GM21367 (cell line): ENCODE data around the gene PEPD.

Experiments used
- ATAC-seq: cut with Tn5 transposase; IDR thresholded peaks from one replicate; pipeline ENCODE4 v1.9.1; 2021; ENCODE audit not compliant: unreplicated experiment

Gene PEPD

DNA sequence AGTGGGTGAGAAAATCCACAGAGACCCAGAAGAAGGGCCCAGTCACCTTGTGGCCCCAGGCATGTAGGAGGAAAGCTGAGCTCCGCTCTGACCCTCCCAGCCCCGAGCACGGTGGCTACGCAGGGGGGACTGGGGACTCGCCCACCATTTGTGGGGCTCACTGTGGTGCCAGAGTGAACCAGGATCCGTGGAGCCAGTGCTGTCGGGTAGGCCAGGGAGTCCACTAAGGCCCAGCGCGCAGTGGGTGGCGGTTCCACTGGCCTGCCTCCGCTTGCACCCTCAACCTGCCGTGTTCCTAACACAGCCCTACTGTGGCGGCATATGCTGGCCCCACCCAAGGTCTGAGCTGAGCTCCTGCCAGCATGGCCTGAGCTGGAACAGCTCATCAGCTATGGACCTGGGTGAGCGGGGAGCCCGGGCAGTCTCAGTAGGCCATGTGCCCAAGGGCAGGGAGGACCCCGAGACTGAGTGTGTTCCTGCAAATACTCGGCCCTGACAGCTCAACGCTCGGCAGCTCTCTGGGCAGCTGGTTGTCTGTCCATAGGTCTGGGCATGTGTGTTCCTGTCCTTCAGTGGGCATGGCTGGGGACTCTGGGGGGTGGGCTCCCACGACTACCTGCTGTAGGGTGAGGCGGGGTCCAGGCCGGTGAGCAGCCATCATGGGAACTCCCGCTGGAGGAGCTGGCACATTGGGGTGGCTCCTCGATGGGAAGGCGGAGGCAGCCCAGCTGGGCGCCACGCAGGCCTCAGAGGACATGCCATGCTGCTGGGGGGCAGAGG is 111.5 kb downstream of the PEPD start:
- ATAC-seq: no peak

DNA sequence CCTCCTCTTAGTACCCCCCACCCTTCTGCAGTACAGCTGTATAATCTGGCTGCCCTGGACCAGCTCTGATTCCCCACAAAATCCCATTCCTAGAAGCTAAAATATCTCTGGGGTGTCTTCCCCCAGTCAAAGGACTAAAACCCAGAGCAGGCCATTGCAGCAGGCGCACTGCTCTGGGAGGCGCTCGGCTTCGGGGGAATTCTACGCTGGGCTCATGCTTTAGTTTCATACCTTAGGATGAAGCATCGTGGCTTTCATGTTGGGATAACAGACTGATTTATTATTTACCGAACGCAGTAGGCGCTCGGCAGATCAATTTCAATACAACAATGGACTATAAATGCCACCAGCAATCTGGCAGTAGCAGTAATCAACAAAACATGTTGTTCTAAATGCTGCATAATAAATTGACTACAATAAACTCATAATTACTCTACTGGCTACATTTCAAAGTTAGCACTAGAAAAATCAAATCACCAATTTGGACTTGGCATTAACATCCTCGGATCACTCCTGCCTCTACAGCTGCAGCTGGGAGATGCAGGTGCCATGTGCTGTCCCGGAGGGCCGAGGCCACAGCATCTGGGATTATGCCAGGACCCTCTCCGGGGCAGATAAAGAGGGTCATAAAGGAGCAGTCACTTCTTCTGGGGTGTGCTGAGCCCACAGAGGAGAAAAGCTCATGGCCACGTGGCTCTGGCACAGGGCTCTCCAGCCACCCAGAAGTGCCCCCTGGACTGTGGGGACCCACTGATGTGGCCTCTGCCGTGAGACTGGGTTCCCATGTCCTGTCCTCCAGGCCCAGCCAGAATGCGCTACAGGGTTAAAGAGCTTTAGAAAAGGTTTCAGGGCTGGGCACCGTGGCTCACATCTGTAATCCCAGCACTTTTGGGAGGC is 112.8 kb downstream of the PEPD start:
- ATAC-seq: no peak

DNA sequence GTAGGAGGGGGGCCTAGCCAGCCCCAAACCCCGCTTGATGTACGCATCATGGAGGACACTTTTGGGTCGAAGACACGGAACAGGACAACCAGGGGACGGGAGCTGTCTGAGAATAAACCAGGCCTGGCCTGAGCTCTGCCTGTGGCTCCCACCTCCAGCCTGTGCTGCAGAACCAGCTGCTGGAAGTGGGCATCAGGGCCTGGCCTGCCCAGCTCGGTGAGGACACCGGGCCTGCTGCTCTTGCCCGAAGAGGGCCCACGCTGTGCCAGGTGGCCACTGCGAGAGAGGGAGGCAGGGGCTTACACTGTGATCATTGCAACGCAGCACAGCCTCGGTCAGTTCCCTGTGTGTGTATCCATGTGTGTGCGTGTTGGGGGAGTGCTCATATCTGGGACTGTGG is 113.5 kb downstream of the PEPD start:
- no peak for ATAC-seq

DNA sequence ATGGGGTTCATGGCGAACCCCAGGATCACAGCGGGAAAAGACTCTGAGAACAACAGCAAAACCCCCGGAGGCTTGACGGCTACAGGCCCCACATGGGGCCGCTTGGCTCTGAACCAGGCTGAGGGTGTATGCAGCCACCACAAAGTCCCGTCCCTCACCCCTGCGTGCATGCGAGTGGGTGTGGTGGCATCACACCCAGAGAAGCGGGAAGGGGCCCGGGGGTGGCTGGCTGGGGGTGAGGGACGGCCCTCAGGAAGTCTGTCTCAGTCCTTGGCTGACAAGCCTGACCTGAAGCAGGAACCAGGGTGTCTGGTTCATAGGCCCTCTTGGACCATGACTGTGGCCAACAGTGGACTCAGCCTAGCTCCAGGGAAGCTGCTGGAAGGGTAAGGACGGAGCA is 113.9 kb downstream of the PEPD start:
- ATAC-seq: no peak

DNA sequence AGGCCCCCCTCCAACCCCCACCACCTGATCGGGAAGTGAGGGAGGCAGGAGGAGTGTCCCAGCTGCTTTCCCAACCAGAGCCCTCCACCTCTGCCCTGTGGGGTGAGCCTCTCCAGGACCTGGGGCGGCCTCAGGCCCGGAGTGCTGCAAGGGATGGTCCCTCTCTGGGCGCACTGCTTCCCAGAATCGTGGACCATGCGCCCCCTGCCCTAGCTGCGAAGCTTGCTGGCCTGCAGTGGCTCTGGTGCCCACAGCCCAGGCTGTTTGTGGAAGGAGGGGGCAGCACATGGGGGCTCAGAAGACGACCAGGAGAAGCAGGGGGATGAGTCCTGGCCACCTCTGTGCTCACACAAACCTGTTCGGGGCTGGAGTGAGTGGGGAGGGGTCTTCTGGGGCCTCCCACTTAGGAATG is 114.4 kb downstream of the PEPD start:
- ATAC-seq: no peak

DNA sequence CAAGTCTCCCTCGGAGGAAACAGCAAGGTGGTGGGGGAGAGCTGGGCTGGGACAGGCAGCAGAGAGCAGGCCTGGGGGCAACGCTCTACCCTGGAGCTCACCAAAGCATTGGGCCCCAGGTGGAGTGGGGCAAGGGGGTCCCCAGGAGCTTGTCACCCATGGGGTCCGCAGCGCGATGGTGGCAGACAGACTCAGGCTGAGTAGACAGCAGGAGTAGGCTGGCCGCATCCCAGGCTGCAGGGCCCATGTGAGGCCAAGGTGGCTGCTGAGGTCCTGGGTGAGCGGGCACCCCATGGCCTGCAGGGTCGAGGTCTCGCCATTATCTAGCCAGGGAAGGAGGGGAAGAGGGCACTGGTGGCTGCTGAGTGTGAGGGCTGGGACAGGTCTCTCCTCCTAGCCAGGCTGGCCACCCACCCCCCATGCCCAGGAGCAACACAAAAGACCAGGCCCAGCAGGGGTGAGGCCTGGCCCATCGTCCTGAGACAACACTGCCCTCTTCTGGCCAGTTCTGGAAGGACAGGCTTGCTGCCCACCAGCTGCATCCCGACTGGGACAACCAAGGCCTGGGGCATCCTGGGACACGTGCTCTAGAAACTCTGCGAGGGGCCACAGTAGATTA is 115.0 kb downstream of the PEPD start:
- no peak for ATAC-seq

DNA sequence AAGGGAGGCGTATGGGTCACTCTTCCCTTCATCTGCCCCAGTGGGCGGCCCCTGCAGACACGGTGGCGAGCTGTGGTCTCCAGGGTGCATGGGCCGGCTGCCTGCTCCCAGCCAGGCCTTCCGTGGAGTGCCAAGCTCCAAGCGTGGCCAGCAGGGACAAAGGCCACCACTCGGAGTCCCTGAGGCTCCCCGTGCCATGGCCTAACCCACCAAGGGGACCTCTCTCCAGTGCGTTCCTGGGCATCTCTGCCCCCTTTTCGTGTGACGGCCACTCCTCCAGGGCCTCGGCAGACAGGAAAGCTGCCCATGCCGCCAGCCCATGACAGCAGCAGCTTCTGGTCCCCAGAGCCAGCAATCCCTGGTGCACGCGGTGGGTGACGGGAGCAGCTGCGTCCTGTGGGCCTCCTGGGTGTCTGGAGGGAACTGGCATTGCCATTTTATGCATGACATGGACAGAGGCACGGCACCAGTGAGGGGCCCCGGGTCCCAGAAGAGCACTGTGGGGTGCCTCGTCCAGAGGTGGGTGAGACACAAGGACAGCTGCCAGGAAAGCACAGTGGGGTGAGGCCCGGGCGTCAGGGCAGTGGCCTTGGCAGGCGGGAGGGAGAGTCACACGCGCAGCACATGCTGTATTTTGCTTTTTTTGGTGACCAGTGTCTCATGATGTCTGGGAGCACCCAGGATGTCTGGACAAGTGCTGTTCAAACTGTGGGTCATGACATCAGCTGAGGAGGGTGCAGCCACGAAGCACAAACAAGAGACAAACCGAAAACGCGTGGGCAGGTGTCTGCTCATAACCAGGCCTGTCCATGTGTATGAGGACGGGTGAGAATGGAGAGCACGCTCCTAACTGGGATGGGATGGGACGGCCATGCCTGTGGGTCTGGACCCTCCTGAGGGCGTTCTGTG is 115.8 kb downstream of the PEPD start:
- ATAC-seq: no peak

DNA sequence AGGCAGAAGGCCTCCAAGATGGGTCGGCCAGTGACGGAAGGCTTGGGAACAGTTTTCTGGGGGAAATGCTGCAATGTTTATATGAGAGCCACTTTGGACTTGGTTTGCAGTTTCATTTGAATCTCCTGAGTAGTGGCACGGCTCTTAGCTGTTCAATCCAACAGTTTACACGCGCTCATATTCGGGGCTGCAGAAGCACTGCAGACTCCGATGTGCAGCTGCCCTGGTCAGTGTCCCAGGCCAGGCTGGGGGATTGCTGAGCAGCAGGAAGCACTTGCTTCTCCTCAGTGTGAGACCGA is 116.4 kb downstream of the PEPD start:
- ATAC-seq: no peak

DNA sequence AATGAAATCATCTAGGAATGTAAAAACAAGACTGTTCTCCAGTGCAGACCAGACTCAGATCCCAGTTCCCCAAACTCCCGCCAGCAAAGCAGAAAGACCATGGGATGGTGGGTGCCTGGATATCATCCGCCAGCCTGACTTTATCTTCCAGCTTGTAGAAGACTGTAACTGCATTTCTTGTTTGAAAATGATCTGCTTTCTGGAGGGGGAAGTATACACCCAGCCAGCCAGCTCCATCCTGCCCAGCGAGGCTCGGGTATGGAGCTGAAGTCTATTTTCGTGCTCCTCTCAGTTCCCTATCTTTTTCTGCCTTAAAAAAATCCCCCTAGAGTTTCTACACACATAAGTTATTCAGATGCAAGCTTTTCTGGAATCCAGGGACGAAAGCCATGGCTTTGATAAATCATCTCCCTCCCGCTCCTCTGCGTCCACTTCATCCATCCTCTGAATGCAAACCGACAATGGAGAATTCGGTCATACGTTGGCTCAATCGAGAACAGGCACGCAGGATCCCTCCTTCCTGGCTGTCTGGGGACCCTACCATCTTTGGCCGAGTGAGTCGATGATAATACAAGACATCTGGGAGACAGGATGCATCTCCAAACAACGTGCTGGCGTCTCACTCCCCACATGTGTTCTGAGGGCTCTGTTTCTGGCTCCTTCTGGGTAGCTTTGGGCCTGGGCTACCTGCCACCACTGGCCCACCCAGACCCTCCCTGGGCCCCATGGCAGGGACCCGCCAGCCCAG is 116.9 kb downstream of the PEPD start:
- ATAC-seq: no peak

DNA sequence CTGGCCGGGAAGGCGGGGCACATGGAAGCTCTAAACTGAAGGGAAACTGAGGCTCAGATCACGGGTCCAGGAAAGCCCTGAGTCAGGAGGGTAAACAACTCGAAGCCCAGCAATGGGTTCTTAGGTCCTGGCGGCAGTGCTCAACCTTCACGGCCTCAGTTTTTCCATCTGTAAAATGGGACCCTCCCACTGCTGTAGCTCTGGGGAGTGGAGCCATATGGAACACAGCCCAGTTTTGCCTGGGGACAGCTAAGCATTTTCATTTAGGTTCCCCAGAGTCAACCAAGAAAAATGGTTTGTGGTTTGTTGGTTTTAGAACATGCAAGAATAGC is 117.7 kb downstream of the PEPD start:
- no peak for ATAC-seq

DNA sequence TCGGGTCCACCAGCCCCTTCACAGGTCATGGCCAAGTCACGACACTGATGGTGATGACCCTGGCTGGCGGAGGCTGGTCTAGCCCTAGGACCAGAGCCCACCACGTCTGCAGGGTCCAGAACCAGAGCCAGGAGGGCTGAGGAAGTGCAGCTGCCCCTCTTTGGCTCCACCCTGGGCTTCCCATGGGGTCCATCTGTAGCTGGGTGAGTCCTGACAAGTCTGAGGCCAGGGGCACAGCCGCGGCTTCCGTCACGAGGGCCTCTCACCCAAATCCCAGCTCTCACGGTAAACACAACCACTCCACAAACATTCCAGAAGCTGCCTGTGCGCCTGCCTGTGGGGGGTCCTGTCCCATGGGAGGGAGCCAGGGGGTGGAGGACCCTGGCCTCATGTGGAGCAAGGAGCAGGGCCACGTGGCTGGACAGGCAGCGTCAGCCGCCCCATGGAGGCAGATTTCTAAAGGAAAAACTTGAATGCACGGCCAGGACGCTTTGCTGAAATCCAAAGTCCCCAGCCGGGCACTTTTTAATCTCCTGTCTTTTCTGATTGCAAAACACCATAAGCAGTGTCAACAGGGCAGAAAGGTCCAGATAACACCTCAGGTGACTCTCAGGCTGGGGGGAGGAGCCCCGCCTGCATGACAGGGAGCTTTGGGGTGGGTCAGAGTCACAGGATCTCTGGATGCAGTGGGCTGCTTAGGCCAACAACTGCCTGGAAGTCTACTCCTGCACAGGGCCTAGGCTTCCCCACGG is 118.2 kb downstream of the PEPD start:
- no peak for ATAC-seq

DNA sequence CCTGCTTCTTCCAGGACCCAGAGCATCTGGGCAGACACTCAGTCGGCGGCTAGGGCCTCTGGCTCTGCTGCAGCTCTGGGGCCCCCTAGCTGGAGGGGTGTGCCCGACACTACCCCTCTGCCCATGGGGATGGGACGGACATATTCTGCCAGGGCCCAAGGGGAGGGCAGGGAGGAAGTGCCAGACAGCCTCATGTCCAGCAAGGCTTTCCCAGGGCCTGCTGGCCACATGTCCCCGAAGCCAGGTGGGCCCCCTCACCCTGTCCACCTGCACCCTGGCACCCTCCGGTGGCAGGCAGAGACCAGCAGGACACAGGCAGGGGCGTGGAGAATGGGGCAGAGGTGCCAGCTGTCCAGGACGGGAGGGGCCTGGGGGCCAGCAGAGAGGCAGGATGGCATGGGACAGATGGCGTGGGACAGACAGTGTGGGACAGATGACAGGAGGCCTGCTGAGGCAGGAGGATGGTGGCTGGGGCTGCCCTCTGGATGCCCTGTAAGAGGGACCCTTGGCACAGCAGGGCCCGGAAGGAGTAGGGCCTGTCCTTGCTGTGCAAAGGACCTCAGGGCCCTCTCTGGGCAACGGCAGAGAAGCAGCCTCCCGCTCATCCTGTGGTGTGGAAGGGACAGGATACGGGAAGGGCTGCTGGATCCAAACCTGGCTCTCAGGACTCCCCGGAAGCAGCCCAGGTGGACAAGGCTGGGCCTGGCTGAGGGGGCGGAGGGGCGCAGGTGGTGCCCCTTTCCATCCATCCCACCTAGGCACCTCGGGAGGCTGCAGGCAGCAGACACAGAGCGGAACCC is 119.0 kb downstream of the PEPD start:
- ATAC-seq: no peak

DNA sequence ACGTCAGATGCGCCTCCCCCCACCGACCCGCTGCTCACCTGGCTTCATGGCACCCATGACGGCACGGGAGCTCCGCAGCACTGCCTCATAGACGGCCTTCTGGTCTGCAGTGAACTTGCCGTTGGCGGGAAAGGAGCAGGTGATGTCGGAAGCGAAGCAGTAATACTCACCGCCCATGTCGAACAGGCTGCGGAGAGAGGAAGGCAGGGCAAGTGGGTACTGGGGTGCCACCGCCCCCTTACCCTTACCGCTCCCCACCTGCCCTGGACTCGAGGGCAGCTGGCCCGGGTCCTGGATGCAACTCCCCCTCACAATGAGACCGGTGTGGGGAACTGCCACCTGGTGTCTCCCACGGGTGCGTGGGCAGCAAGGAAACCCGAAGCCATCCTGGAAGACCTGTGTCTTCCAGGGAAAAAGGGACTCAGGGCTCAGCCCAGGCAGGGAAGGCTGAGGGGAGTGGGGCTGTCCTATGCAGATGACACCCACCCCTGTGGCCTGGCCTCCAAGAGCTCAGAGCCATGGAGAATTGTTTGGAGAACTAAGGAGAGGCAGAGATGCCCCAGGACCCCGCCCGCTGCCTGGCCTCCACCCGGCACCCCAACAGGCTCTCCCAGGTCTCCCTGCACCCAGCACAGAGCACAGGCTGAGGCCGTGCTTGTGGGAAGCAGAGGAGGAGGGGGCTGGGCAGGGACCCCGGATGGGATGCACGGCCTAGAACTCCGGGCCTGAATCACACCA is 119.7 kb downstream of the PEPD start:
- ATAC-seq: no peak

DNA sequence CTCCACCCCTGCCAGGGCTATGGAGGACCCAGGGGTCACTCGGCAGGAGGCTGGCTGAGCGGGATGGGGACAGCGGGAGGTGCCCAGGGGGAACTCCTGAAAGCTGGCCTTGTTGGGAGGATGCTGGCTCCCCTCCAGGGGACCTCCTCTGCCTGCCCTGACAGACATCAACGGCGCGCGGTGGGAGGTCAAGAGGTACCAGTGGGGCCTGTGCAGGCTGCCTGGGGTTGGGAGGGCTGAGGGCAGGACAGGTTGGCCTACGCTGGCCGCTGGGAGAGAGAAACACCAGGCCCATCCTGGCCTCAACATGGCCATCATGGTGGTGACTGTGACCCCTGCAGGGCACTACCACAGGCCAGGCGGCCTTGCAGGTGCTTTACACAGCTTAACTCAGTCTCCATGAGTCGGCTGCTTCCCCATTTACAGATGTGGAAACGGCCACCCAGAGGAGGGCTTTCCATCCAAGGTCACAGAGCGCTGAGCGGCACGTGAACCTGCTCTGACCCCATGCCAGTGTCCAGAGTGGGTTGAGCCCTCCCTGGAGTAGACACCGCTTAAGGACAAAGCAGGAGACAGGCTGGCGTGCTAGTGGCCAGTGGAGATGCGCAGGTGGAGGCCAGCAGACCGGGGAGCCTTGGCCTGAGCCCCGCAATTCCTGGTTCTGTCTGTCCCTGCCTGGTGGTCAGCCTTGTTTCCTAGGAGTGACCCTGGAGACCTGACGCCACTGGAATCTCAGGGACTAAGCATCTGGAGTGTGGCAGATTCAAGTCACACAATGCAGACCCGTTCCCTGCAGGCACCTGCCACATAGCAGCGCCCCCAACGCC is 120.5 kb downstream of the PEPD start:
- ATAC-seq: no peak

DNA sequence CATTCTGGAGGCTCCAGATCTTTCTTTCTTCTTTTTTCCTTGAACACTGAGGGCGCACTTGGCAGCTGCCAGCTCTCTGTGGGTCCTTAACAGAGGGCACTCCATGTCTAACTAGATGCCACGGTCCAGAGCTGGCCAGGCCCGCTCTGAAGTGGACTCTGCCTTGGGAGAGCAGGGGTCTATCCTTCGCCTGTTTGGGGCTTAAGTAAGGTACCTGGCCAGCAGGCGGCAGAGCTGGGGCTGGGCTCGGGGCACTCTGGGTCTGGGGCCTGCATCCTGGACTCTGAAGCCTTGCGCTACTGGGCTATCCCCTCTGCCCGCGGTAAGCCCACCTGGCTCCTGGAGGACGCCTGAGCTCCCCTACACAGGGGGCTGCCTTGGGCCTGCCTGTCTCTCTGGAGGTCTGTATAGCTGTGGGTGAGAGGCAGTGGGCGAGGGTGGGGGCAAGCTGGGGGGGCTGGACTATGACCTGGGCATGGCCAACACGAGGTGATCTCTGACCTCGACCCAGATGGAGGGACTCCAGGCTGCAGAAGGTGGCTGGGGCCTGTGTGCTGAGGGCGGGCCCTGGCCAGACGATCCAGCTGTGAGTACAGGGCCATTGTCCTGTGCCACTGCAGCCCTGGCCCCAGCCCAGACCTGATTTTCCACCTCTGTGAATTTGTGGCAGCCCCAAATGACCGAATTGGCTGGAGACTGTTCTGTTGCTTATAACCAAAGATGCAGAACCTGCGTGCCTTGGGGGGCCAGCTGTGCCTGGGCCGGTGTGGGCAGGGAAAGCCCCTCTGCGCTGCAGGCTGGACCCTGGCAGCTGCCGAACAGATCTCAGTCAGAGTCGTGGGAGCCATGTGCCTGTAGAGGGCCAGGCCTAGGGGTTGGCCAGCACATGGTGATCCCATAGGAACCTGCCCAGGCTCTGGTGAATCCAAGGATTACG is 121.6 kb downstream of the PEPD start:
- no peak for ATAC-seq

DNA sequence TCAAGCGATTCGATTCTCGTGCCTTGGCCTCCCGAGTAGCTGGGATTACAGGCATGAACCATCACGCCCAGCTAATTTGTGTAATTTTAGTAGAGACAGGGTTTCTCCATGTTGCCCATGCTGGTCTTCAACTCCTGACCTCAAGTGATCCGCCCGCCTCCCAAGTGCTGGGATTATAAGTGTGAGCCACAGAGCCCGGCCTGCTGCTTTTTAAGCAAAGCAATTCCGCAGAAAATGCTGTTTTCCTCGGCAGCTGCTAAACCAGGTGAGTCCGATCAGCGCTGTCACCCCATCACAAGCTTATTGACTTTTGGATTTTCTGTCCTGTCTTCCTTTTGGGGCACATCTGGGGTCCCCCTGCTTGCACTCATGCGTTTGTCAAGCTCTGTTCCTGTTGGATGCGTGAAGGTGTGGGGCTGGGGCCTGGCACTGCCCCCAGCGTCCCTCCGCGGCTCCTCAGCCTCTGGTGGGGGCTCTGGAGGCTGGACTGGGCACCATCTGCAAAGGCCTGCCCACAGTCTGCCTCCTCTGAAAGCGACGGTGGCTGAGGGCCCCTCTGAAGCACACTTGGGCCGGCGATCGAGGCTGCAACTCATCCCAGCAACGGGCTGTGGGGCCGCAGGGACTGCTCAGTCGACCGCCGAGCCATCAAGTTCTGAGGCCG is 122.4 kb downstream of the PEPD start:
- ATAC-seq: no peak
